IMR-90 (cell line): ENCODE data around the gene CAVIN1. TPM values are rescaled to one million over a fixed set of nuclear protein-coding genes. Genes with fewer than 3 reads are reported as not detected.

Experiments
- ATAC-seq: fragments of 200-7000 bp; cut with Tn5 transposase; 2 replicates; pipeline ENCODE4 v1.9.1; 2020; ENCODE audit warnings: low read depth, mild to moderate bottlenecking, moderate library complexity
- BruUV-seq: library from RNA; stranded (reverse); fragments of 400-500 nt; replicated peaks from 2 replicates; lab custom pipeline; 2021; lab: Mats Ljungman, UMichigan
- CTCF ChIA-PET: fragments of 300-600 bp; formaldehyde crosslinking; extraction: SDS; loops from one replicate; lab custom pipeline; 2021; ENCODE audit warnings: antibody characterized with exemption; lab: Yijun Ruan, JAX
- POLR2A ChIA-PET: fragments of 300-600 bp; sonication (Branson Sonifier 250); formaldehyde crosslinking; loops from one replicate; lab custom pipeline; 2022; ENCODE audit warnings: antibody characterized with exemption; ENCODE audit not compliant: unreplicated experiment; lab: Charles Lee
- DNase-seq: peaks from one replicate; pipeline ENCODE4 v3.0.0; 2013
- H2AFZ ChIP-seq: replicated peaks from 2 replicates; pipeline ENCODE3; 2013; ENCODE audit warnings: low read length, mild to moderate bottlenecking; ENCODE audit not compliant: poor library complexity
- H2AK5ac ChIP-seq: 2 replicates; pipeline ENCODE4 v1.6.1; 2013; ENCODE audit warnings: low read depth, low read length, inconsistent platforms
- H2AK9ac ChIP-seq: replicated peaks from 2 replicates; pipeline ENCODE3; 2013; ENCODE audit warnings: mild to moderate bottlenecking, low read depth, low read length, moderate library complexity; ENCODE audit not compliant: poor library complexity
- H2BK120ac ChIP-seq: 2 replicates; pipeline ENCODE4 v1.6.1; 2013; ENCODE audit warnings: low read depth, low read length, inconsistent platforms
- H2BK15ac ChIP-seq: 3 replicates; pipeline ENCODE4 v1.6.1; 2013; ENCODE audit warnings: low read depth, low read length, inconsistent platforms
- H2BK20ac ChIP-seq: 2 replicates; pipeline ENCODE4 v1.6.1; 2013; ENCODE audit warnings: low read depth, mild to moderate bottlenecking, inconsistent platforms, low read length, moderate library complexity
- H2BK5ac ChIP-seq: 2 replicates; pipeline ENCODE4 v1.6.1; 2013; ENCODE audit warnings: mild to moderate bottlenecking, low read depth, low read length, inconsistent platforms; ENCODE audit not compliant: poor library complexity, severe bottlenecking
- H3K14ac ChIP-seq: replicated peaks from 2 replicates; pipeline ENCODE4 v1.6.1; 2013; ENCODE audit warnings: low read depth, low read length, inconsistent platforms
- H3K18ac ChIP-seq: 2 replicates; pipeline ENCODE4 v1.6.1; 2013; ENCODE audit warnings: low read depth, low read length, control low read depth
- H3K23ac ChIP-seq: 2 replicates; pipeline ENCODE4 v1.6.1; 2013; ENCODE audit warnings: low read depth, low read length, inconsistent platforms
- H3K27ac ChIP-seq: 2 replicates; pipeline ENCODE4 v1.5.1; 2013; ENCODE audit warnings: mild to moderate bottlenecking, control low read depth, low read length; ENCODE audit not compliant: insufficient read depth
- H3K27me3 ChIP-seq: 2 replicates; pipeline ENCODE4 v1.6.1; 2013; ENCODE audit warnings: low read length; ENCODE audit not compliant: control insufficient read depth, insufficient read depth
- H3K36me3 ChIP-seq: 2 replicates; pipeline ENCODE4 v1.6.1; 2013; ENCODE audit warnings: low read length, mixed read lengths; ENCODE audit not compliant: control insufficient read depth, insufficient read depth
- H3K4ac ChIP-seq: 2 replicates; pipeline ENCODE4 v1.6.1; 2013; ENCODE audit warnings: low read depth, low read length, inconsistent platforms
- H3K4me1 ChIP-seq: 2 replicates; pipeline ENCODE4 v1.6.1; 2013; ENCODE audit warnings: low read length, mixed read lengths; ENCODE audit not compliant: control insufficient read depth, insufficient read depth
- H3K4me2 ChIP-seq: 2 replicates; pipeline ENCODE4 v1.6.1; 2013; ENCODE audit warnings: low read depth, mild to moderate bottlenecking, control low read depth, low read length, moderate library complexity
- H3K4me3 ChIP-seq: 2 replicates; pipeline ENCODE4 v1.5.1; 2013; ENCODE audit warnings: low read depth, mild to moderate bottlenecking, control low read depth, low read length, moderate library complexity; ENCODE audit not compliant: insufficient read depth
- H3K56ac ChIP-seq: 2 replicates; pipeline ENCODE4 v1.6.1; 2013; ENCODE audit warnings: low read length, inconsistent platforms; ENCODE audit not compliant: insufficient read depth; ENCODE audit errors: extremely low read depth
- H3K79me1 ChIP-seq, 2 experiments: 2 replicates each; pipeline ENCODE4 v1.6.1; 2013; ENCODE audit warnings: low read length in 2 of 2, inconsistent platforms in 1 of 2, low read depth in 1 of 2
- H3K9ac ChIP-seq: 2 replicates; pipeline ENCODE4 v1.6.1; 2013; ENCODE audit warnings: low read depth, low read length, control low read depth
- H3K9me1 ChIP-seq: 2 replicates; pipeline ENCODE4 v1.6.1; 2013; ENCODE audit warnings: low read length, inconsistent platforms; ENCODE audit not compliant: insufficient read depth
- H3K9me3 ChIP-seq: 2 replicates; pipeline ENCODE4 v1.6.1; 2013; ENCODE audit warnings: low read length; ENCODE audit not compliant: control insufficient read depth, insufficient read depth
- H4K20me1 ChIP-seq: 2 replicates; pipeline ENCODE4 v1.6.1; 2013; ENCODE audit warnings: low read length, inconsistent platforms; ENCODE audit not compliant: insufficient read depth
- H4K5ac ChIP-seq: 2 replicates; pipeline ENCODE4 v1.6.1; 2013; ENCODE audit warnings: mild to moderate bottlenecking, low read depth, low read length, control low read depth
- H4K8ac ChIP-seq, 2 experiments: 2 replicates each; pipeline ENCODE4 v1.6.1; 2013; ENCODE audit warnings: low read depth in 2 of 2, low read length in 2 of 2, control low read depth in 1 of 2, inconsistent platforms in 1 of 2
- H4K91ac ChIP-seq: 2 replicates; pipeline ENCODE4 v1.6.1; 2013; ENCODE audit warnings: low read depth, low read length, inconsistent platforms; ENCODE audit not compliant: insufficient read depth
- BHLHE40 ChIP-seq: fragments of 150-350 bp; IDR thresholded peaks from 2 replicates; pipeline ENCODE4 v1.6.1; 2016; ENCODE audit warnings: mild to moderate bottlenecking, low read depth, low read length
- CTCF ChIP-seq: conservative IDR thresholded peaks from 2 replicates; pipeline ENCODE4 v1.5.1; 2012; ENCODE audit warnings: mild to moderate bottlenecking, low read depth, low read length, improper control_type of control experiment
- MAFK ChIP-seq: IDR thresholded peaks from 2 replicates; pipeline ENCODE4 v1.6.1; 2012; ENCODE audit warnings: low read depth, low read length, improper control_type of control experiment
- NFE2L2 ChIP-seq: fragments of 150-350 bp; IDR thresholded peaks from 2 replicates; pipeline ENCODE4 v1.6.1; 2016; ENCODE audit warnings: low read depth, mild to moderate bottlenecking, low read length
- POLR2A ChIP-seq: IDR thresholded peaks from 2 replicates; pipeline ENCODE4 v1.6.1; 2012; ENCODE audit warnings: mild to moderate bottlenecking, low read depth, low read length
- RAD21 ChIP-seq: IDR thresholded peaks from 2 replicates; pipeline ENCODE4 v1.6.1; 2012; ENCODE audit warnings: low read length, improper control_type of control experiment
- RCOR1 ChIP-seq: IDR thresholded peaks from 2 replicates; pipeline ENCODE4 v1.6.1; 2012; ENCODE audit warnings: mild to moderate bottlenecking, low read length, improper control_type of control experiment; ENCODE audit not compliant: insufficient replicate concordance
- RFX5 ChIP-seq: IDR thresholded peaks from 2 replicates; pipeline ENCODE4 v1.8.0; 2012; ENCODE audit warnings: low read depth, mild to moderate bottlenecking, low read length, moderate library complexity
- SMC3 ChIP-seq: fragments of 150-350 bp; IDR thresholded peaks from 2 replicates; pipeline ENCODE4 v1.6.1; 2016; ENCODE audit warnings: low read depth, mild to moderate bottlenecking, antibody characterized with exemption, low read length, moderate library complexity
- WGBS, 2 experiments: methylation state at CpG; one replicate each; pipeline versions ENCODE4 v1.1.5 to v1.1.7; 2013; ENCODE audit warnings: missing lambda C conversion rate in 2 of 2; ENCODE audit not compliant: insufficient read length in 1 of 2; ENCODE audit errors: extremely low coverage in 2 of 2; 5-methylcytosine and 5-hydroxymethylcytosine counted together
- dilution Hi-C: fragments of 300-500 bp; cut with HindIII; formaldehyde crosslinking; loops from one replicate; pipeline ENCODE4 v1.14.3; 2018; ENCODE audit warnings: low sequenced_read_pairs; ENCODE audit not compliant: unreplicated experiment
- in situ Hi-C: fragments of 300-500 bp; cut with MboI; formaldehyde crosslinking; loops from 3 replicates; pipeline ENCODE4 v1.14.3; 2019; ENCODE audit warnings: low sequenced_read_pairs, inconsistent platforms, mixed read lengths
- intact Hi-C: fragments of 100-400 bp; cut with micrococcal nuclease; formaldehyde crosslinking; loops from 2 replicates; pipeline ENCODE4 v1.10.0; 2022
- polyA plus RNA-seq, 3 experiments: library from polyadenylated mRNA; depleted of rRNA; stranded (reverse); fragments of >200 nt; gene quantifications; 2 replicates each; pipeline ENCODE4 v1.2.3, GENCODE V29; 2012; ENCODE audit warnings: low replicate concordance in 1 of 3
- total RNA-seq: library from RNA; depleted of rRNA; stranded (reverse); fragments of >200 nt; gene quantifications from 2 replicates; pipeline ENCODE4 v1.2.3, GENCODE V29; 2012
- TF ChIP-seq, protein P1 (sequence below): fragments of 150-350 bp; IDR thresholded peaks from 2 replicates; pipeline ENCODE4 v1.6.1; 2017; ENCODE audit warnings: mild to moderate bottlenecking, antibody characterized with exemption, low read length, low read depth
- TF ChIP-seq, protein P2 (sequence below): fragments of 150-350 bp; IDR thresholded peaks from 2 replicates; pipeline ENCODE4 v1.6.1; 2016; ENCODE audit warnings: low read depth, mild to moderate bottlenecking, low read length, moderate library complexity, borderline replicate concordance

The CAVIN1 gene
- total and polyA plus RNA-seq, 2 of the 4 experiments (the other 2 are of a cell fraction): 491 to 556 TPM

GRCh38 chr17:42405076-42405475 lies 18.0 kb downstream of the CAVIN1 start:
- TF ChIP-seq BHLHE40: no peak
- TF ChIP-seq RAD21: no peak
- no peak for TF ChIP-seq POLR2A
- TF ChIP-seq RFX5: no peak
- TF ChIP-seq, protein P1, sequence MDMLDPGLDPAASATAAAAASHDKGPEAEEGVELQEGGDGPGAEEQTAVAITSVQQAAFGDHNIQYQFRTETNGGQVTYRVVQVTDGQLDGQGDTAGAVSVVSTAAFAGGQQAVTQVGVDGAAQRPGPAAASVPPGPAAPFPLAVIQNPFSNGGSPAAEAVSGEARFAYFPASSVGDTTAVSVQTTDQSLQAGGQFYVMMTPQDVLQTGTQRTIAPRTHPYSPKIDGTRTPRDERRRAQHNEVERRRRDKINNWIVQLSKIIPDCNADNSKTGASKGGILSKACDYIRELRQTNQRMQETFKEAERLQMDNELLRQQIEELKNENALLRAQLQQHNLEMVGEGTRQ: no peak
- TF ChIP-seq RCOR1: no peak
- no peak for TF ChIP-seq NFE2L2
- no peak for TF ChIP-seq SMC3
- TF ChIP-seq, protein P2, sequence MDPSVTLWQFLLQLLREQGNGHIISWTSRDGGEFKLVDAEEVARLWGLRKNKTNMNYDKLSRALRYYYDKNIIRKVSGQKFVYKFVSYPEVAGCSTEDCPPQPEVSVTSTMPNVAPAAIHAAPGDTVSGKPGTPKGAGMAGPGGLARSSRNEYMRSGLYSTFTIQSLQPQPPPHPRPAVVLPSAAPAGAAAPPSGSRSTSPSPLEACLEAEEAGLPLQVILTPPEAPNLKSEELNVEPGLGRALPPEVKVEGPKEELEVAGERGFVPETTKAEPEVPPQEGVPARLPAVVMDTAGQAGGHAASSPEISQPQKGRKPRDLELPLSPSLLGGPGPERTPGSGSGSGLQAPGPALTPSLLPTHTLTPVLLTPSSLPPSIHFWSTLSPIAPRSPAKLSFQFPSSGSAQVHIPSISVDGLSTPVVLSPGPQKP: no peak
- no peak for TF ChIP-seq MAFK
- TF ChIP-seq CTCF: no peak
- Histone ChIP-seq H3K4me3 (no peak overlapping the region), H3K56ac (no peak overlapping the region), H3K9me3 (no peaks in the 10 kb centered on the region), H3K79me1 (peaks cover 17 to 88% of the 10 kb centered on the region in 2 experiments), H2BK120ac (no peak overlapping the region), H2BK20ac (no peak overlapping the region), H4K91ac (no peak overlapping the region), H4K8ac (no peak overlapping the region), H3K4me1 (peaks cover 41% of the 10 kb centered on the region), H3K9ac (no peak overlapping the region), H3K18ac (no peak overlapping the region), H3K27me3 (no peaks in the 10 kb centered on the region), H4K5ac (no peak overlapping the region), H2BK5ac (no peak overlapping the region), H3K23ac (no peak overlapping the region), H3K4me2 (no peak overlapping the region), H2AK5ac (no peak overlapping the region), H3K27ac (no peak overlapping the region), H3K36me3 (peaks cover 36% of the 10 kb centered on the region), H3K14ac (no peak overlapping the region), H3K4ac (no peak overlapping the region), H2AFZ (no peak overlapping the region), H4K20me1 (peaks cover 97% of the 10 kb centered on the region), H3K9me1 (peaks cover 34% of the 10 kb centered on the region), H2BK15ac (no peak overlapping the region), H2AK9ac (no peak overlapping the region)
- DNase-seq (no peak), ATAC-seq (no peak)
- no TSS peak for BruUV-seq
- CTCF ChIA-PET: no interaction called here
- dilution Hi-C loops: no loop called here
- intact Hi-C loops: loop anchor here (5.0 kb wide), 1 partner anchor 112 kb away; no protein-coding TSS in a partner anchor
- WGBS, 2 experiments: 91% methylated on average over 10 of the region's 35 CpGs; no CpG with 5 or more reads in 1 of the 2 experiments
- in situ Hi-C loops: no loop called here
- POLR2A ChIA-PET: no interaction called here
